Neural progenitor cell (in vitro differentiated cells): ENCODE measurements around the gene UGT2B28. TPM values are rescaled to one million over a fixed set of nuclear protein-coding genes. Genes with fewer than 3 reads are reported as not detected.
A peak's percentile ranks its signal among the peaks of the same experiment; 100 is the strongest.
"Not testable (repeated sequence)": the region's sequence is repeated elsewhere in the genome, so short reads cannot be mapped to it uniquely, and the experiment has no call there.

Experiments
- DNase-seq: peaks from one replicate; pipeline ENCODE4 v3.0.0-alpha.2; 2016; ENCODE audit warnings: low spot score
- H2AFZ ChIP-seq: fragments of 200-600 bp; sonication (generic); replicated peaks from 2 replicates; pipeline ENCODE4 v1.6.1; 2016; ENCODE audit warnings: antibody characterized with exemption
- H3F3A ChIP-seq: fragments of 200-600 bp; sonication (generic); 2 replicates; pipeline ENCODE4 v1.6.1; 2016; ENCODE audit warnings: antibody characterized with exemption, low read depth
- H3K27ac ChIP-seq: fragments of 200-600 bp; sonication (generic); 2 replicates; pipeline ENCODE4 v1.5.1; 2016; ENCODE audit warnings: mild to moderate bottlenecking
- H3K27me3 ChIP-seq: fragments of 200-600 bp; sonication (generic); 2 replicates; pipeline ENCODE4 v1.6.1; 2016; ENCODE audit warnings: mild to moderate bottlenecking, moderate library complexity
- H3K36me3 ChIP-seq: fragments of 200-600 bp; sonication (generic); 2 replicates; pipeline ENCODE4 v1.5.1; 2016
- H3K4me1 ChIP-seq: fragments of 200-600 bp; sonication (generic); 2 replicates; pipeline ENCODE4 v1.6.1; 2016; ENCODE audit warnings: mixed run types
- H3K4me2 ChIP-seq: fragments of 200-600 bp; sonication (generic); 2 replicates; pipeline ENCODE4 v1.6.1; 2016
- H3K4me3 ChIP-seq: fragments of 200-600 bp; sonication (generic); 2 replicates; pipeline ENCODE4 v1.5.1; 2016
- H3K79me2 ChIP-seq: fragments of 200-600 bp; sonication (generic); 2 replicates; pipeline ENCODE4 v1.6.1; 2016; ENCODE audit warnings: low read depth
- H3K9ac ChIP-seq: fragments of 200-600 bp; sonication (generic); 2 replicates; pipeline ENCODE4 v1.6.1; 2016
- H3K9me3 ChIP-seq: fragments of 200-600 bp; sonication (generic); 2 replicates; pipeline ENCODE4 v1.5.1; 2016; ENCODE audit warnings: low read depth
- H4K20me1 ChIP-seq: fragments of 200-600 bp; sonication (generic); 2 replicates; pipeline ENCODE4 v1.6.1; 2016; ENCODE audit warnings: low read depth
- H3K27ac Mint-ChIP-seq: 3 replicates; pipeline ENCODE4 v1.8.0; 2021; ENCODE audit warnings: mixed read lengths
- H3K27me3 Mint-ChIP-seq: 2 replicates; pipeline ENCODE4 v1.8.0; 2022; ENCODE audit warnings: low read depth, mild to moderate bottlenecking, inconsistent platforms, moderate library complexity, mixed read lengths; ENCODE audit not compliant: insufficient read depth
- H3K36me3 Mint-ChIP-seq: 3 replicates; pipeline ENCODE4 v1.8.0; 2021; ENCODE audit warnings: mixed read lengths
- H3K4me1 Mint-ChIP-seq: 3 replicates; pipeline ENCODE4 v1.8.0; 2021; ENCODE audit warnings: mixed read lengths
- H3K4me3 Mint-ChIP-seq: 3 replicates; pipeline ENCODE4 v1.8.0; 2021; ENCODE audit warnings: mild to moderate bottlenecking, moderate library complexity, mixed read lengths
- H3K9me3 Mint-ChIP-seq: 3 replicates; pipeline ENCODE4 v1.8.0; 2020; ENCODE audit warnings: mixed read lengths
- CTCF ChIP-seq: fragments of 200-600 bp; sonication (generic); IDR thresholded peaks from 2 replicates; pipeline ENCODE4 v1.5.1; 2017; ENCODE audit warnings: antibody characterized with exemption, mild to moderate bottlenecking
- EZH2 ChIP-seq: fragments of 200-600 bp; sonication (generic); IDR thresholded peaks from 2 replicates; pipeline ENCODE4 v1.6.1; 2017; ENCODE audit warnings: antibody characterized with exemption, mild to moderate bottlenecking, moderate library complexity
- EZH2phosphoT487 ChIP-seq: fragments of 200-600 bp; sonication (generic); IDR thresholded peaks from 2 replicates; pipeline ENCODE4 v1.6.1; 2017; ENCODE audit warnings: antibody characterized with exemption
- total RNA-seq: library from RNA; depleted of rRNA; stranded (reverse); fragments of >200 nt; gene quantifications from 2 replicates; pipeline ENCODE4 v1.2.3, GENCODE V29; 2015; ENCODE audit warnings: low replicate concordance

UGT2B28 gene
- total RNA-seq, 1 donor from 2014 or later: not detected

- Mint-ChIP-seq H3K4me3 (no peak overlapping the region), H3K4me1 (no peaks in the 10 kb centered on the region), H3K9me3 (no peaks in the 10 kb centered on the region), H3K36me3 (no peaks in the 10 kb centered on the region), H3K27me3 (peaks cover 2% of the 10 kb centered on the region), H3K27ac (no peak overlapping the region)
- Histone ChIP-seq H3K36me3 (no peaks in the 10 kb centered on the region), H3K4me2 (no peak overlapping the region), H3K9me3 (no peaks in the 10 kb centered on the region), H3K27ac (no peak overlapping the region), H3K4me3 (no peak overlapping the region), H3K4me1 (no peaks in the 10 kb centered on the region), H2AFZ (no peak overlapping the region), H3K79me2 (no peaks in the 10 kb centered on the region), H4K20me1 (no peaks in the 10 kb centered on the region), H3K9ac (no peak overlapping the region), H3F3A (no peaks in the 10 kb centered on the region), H3K27me3 (no peaks in the 10 kb centered on the region)
- no peak for DNase-seq
- no peak for TF ChIP-seq CTCF
- TF ChIP-seq EZH2phosphoT487: no peak
- TF ChIP-seq EZH2: no peak
Observed at GRCh38 chr4:69323284-69323683, 43.0 kb downstream of the UGT2B28 start.

GRCh38 chr4:69330345-69331047 lies 50.2 kb downstream of the UGT2B28 start:
- H3K4me2 ChIP-seq: no peak overlapping the region
- no peak overlapping the region for H2AFZ ChIP-seq

GRCh38 chr4:69331304-69331703 lies 51.0 kb downstream of the UGT2B28 start:
- not testable (repeated sequence) for H3F3A ChIP-seq, H3K4me3 Mint-ChIP-seq, H3K27ac ChIP-seq, H3K79me2 ChIP-seq, H3K27me3 ChIP-seq, H4K20me1 ChIP-seq, H3K4me1 Mint-ChIP-seq, H3K36me3 ChIP-seq, H2AFZ ChIP-seq, H3K9me3 Mint-ChIP-seq, H3K4me3 ChIP-seq, H3K27ac Mint-ChIP-seq, H3K27me3 Mint-ChIP-seq, H3K4me1 ChIP-seq, DNase-seq, H3K9ac ChIP-seq, H3K36me3 Mint-ChIP-seq, H3K4me2 ChIP-seq, H3K9me3 ChIP-seq

More at GRCh38 chr4:69330345-69331047, 50.2 kb downstream of the UGT2B28 start:
- H3K9me3 ChIP-seq: no peaks in the 10 kb centered on the region
- no peaks in the 10 kb centered on the region for H3K27me3 Mint-ChIP-seq
- DNase-seq: no peak
- no peaks in the 10 kb centered on the region for H3K4me1 Mint-ChIP-seq
- H3K4me3 Mint-ChIP-seq: no peak overlapping the region
- H3K4me1 ChIP-seq: no peaks in the 10 kb centered on the region
- H3K4me3 ChIP-seq: no peak overlapping the region
- TF ChIP-seq CTCF (no peak), EZH2 (no peak), EZH2phosphoT487 (no peak)
- no peaks in the 10 kb centered on the region for H3K79me2 ChIP-seq
- H4K20me1 ChIP-seq: no peaks in the 10 kb centered on the region
- H3K27ac Mint-ChIP-seq: no peak overlapping the region
- peaks cover 5% of the 10 kb centered on the region for H3K9me3 Mint-ChIP-seq
- no peaks in the 10 kb centered on the region for H3K27me3 ChIP-seq
- no peaks in the 10 kb centered on the region for H3K36me3 ChIP-seq
- H3K27ac ChIP-seq: no peak overlapping the region
- no peak overlapping the region for H3K9ac ChIP-seq
- no peaks in the 10 kb centered on the region for H3K36me3 Mint-ChIP-seq
- H3F3A ChIP-seq: no peaks in the 10 kb centered on the region

- not testable (repeated sequence) for H3K27me3 Mint-ChIP-seq, H3K9ac ChIP-seq, H3K36me3 Mint-ChIP-seq, H3K4me3 ChIP-seq, H3K9me3 Mint-ChIP-seq, H3K27me3 ChIP-seq, H3K27ac Mint-ChIP-seq, DNase-seq, H3K4me3 Mint-ChIP-seq, H3K4me2 ChIP-seq, H3K4me1 ChIP-seq, H3K4me1 Mint-ChIP-seq, H3K36me3 ChIP-seq, H3K9me3 ChIP-seq, H3F3A ChIP-seq, H3K79me2 ChIP-seq, H4K20me1 ChIP-seq, H3K27ac ChIP-seq
- peak; percentile 38 for TF ChIP-seq CTCF
- H2AFZ ChIP-seq: peak overlapping the region; percentile 72
Observed at GRCh38 chr4:69335485-69335884, 55.2 kb downstream of the UGT2B28 start.

GRCh38 chr4:69343114-69343513 lies 62.8 kb downstream of the UGT2B28 start:
- not testable (repeated sequence) for H3K4me1 ChIP-seq, H3F3A ChIP-seq, H3K4me1 Mint-ChIP-seq, H4K20me1 ChIP-seq, H3K27me3 Mint-ChIP-seq, H3K36me3 ChIP-seq, H3K9ac ChIP-seq, H3K4me3 ChIP-seq, H3K4me3 Mint-ChIP-seq, H3K27me3 ChIP-seq, H3K79me2 ChIP-seq, H3K4me2 ChIP-seq, H2AFZ ChIP-seq, H3K9me3 Mint-ChIP-seq, H3K27ac Mint-ChIP-seq, H3K27ac ChIP-seq, H3K36me3 Mint-ChIP-seq, H3K9me3 ChIP-seq, DNase-seq
